Endothelial cell of hepatic sinusoid (primary cell): ENCODE data around the gene CPXM2.

ENCODE experiments used
- in situ Hi-C: cut with HindIII; loops from 2 replicates; pipeline ENCODE4 v1.10.0; 2017; ENCODE audit warnings: low sequenced_read_pairs

The CPXM2 gene

GRCh38 chr10:123804716-123805115 lies 86.9 kb downstream of the CPXM2 start:
- in situ Hi-C loops, result no loop called here

DNA sequence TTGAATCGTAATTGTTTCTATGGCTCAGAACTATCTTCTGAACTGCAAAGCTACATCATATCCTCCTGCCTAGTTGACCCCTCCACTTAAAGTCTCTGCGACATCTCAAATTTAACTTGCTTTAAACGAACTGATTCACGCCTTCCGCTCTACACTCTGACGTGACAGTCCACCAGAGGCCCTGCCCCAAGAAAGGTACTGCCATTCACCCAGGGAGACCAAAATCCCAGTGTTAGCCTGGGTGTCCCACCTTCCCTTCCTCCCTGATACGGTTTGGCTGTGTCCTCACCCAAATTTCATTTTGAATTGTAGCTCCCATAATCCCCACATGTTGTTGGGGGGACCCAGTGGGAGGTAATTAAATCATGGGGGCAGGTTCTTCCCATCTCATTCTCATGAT lies 90.8 kb downstream of the CPXM2 start:
- in situ Hi-C loops, result no loop called here

DNA sequence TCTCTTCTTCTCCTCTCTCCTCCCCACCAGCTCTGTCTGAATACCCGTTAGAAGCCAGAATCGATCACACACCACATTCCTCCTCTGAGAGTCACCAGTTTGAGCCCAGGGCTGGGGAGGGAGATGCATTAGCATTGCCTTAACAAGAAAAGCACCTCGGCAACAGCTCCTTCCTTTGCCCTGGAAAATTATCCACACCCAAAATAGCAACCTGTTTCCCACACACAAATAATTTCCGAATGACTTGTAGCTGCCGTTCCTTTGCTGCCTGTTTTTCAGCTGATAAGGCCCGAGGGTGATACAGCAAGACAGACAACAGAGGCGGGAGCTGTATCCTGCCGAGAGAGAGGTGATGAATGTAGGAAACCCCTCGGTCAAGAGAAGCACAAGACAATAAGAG lies 91.3 kb downstream of the CPXM2 start:
- in situ Hi-C loops, result no loop called here

GRCh38 chr10:123798856-123799255 lies 92.8 kb downstream of the CPXM2 start:
- in situ Hi-C loops, result no loop called here

GRCh38 chr10:123797813-123798212 lies 93.8 kb downstream of the CPXM2 start:
- in situ Hi-C loops, result no loop called here

DNA sequence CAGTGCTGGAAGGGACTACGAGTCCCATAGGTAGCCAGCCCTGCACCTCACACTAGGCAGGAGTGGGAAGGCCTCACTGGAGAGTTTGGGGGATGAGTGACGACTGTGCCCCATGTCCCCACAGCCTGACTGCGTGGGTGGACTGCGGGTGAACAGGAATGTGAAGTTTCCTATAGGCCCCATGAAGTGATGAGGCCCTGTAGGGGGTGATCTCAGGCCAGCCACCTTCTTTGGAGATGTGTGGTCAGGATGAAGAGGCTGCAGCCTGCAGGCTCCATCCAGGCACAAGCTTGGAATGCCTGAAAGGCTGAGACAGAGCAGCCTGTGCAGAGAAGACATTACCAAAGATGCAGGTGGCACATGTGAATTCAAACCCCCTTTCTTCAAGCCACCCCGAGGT lies 94.9 kb downstream of the CPXM2 start:
- in situ Hi-C loops, result no loop called here

DNA sequence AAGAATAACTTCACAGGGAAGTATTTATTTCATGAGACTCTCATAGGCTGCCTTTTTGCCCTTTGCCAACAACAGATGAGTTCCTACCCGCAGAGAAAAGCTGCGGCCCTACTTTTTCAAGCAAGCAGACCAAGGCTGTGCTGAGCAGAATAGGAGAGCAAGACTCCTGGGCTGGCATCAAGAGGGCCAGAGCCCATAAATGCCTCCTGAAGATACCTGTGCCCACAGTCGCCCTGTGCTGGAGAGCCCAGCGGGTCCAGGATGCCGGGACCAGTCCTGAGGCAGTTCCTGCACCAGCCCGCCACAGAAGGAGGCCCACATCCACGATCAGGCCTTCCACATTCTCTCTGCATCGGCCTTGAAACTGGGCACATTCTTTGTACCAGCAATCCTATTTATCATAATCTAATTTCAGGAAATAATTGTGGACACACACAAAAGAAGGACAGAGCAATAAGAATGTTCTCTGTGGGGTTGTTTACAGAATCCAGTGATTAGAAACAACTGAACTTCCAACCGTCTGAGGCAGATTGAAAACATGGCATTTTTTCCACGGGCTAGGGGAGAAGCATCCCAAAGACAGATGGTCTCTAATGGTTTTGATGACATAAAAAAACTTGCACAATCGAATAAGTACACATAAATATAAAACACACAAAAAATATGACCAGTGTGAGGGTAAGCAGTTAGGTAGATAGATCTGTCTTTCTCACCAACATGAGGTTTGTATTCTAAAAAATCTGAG lies 95.6 kb downstream of the CPXM2 start:
- in situ Hi-C loops, result no loop called here

DNA sequence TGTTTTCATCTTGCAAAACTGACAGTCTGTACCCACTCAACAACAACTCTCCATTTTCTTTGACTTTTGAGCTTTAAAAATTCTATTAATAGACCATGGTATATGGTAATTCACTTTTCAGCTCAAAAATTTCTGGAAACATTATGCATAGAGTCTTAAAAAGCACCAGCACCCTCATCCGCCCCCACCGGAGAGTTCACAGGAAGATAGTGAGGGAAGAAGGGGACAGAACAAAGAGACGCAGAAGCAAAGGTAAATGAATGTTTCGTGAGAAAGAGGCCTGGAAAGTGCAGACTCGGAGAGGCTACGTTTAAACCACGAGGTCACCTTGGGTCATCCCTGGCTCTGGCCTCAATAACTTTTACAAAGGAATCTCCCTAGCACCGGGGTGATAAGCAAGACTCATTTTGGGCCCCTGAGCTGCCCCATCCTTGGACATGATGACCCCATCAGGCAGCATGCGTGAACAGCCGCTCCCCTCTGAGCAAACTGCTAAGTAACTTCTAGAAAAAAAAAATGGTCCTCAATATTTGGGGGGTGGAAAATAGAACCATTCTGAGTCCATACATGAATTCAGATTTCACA lies 96.3 kb downstream of the CPXM2 start:
- in situ Hi-C loops, result no loop called here

- in situ Hi-C loops, result no loop called here
Measured at GRCh38 chr10:123792248-123792978, 99.2 kb downstream of the CPXM2 start.

DNA sequence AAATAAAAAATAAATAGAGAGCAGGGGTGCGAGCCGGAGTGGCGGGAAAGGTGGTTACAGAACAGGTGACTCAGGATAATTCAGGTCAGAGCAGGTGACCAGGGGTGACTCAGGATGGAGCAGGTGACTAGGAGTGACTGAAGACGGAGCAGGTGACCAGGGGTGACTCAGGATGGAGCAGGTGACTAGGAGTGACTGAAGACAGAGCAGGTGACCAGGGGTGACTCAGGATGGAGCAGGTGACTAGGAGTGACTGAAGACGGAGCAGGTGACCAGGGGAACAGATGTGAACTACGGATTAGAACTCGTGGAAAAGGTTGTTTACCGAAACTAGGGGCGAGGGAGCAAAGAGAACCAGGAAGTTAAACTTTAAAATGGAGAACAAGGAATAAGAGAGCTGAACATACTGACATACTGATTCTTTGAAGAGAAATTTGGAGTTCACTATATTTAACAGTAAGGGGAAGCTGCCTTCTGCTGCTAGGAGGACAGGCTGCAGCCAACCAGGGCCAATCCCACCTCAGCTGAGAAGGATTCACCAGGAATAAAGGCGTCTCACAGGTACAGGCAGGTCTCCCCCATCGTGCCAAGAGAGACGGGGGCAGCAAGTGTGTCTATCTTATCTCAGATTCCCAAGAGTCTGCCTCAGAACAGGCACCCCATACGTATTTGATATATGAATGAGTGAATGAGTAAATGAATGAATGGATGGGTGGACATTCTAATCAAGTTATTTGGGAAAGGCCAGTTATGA lies 101.3 kb downstream of the CPXM2 start:
- in situ Hi-C loops, result no loop called here

DNA sequence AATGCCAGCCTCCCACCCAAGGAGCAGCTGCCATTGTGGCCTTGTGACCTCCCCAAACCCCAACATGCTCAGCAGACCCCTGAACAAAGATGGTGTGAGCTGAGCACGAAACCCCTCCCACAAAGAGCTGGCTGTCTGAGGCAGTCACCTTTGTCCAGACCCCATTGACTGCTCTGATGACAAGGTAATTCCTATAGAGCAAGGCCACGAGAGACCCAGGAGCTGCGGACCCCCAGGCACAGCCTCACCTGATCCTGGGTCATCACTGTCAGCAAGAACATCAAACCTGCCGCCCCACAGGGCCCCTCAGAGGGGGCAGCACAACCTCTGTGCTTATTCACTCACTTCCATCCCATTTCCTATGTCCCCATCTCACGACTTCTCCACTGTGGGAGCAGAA lies 102.6 kb downstream of the CPXM2 start:
- in situ Hi-C loops, result no loop called here

- in situ Hi-C loops, result no loop called here
Measured at GRCh38 chr10:123787566-123787965, 104.0 kb downstream of the CPXM2 start.

GRCh38 chr10:123786896-123787295 lies 104.7 kb downstream of the CPXM2 start:
- in situ Hi-C loops, result no loop called here

DNA sequence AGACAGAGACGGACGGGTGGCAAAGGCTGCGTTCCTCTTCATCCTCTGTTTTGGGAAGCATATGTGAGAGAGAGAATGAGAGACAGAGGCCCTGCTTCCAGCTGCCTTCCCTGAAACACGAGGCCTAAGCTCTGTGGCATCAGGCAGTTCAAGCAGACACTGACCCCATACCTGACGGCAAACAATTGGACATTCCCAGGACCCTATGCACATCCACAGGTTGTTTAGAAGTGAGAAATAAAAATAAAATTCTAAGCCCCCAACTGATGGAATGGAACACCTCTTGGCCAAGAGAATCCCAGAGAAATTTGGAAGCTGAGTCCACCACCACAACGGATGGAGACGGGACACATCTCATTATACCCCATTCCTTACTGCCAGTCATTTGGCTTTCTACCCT lies 105.3 kb downstream of the CPXM2 start:
- in situ Hi-C loops, result no loop called here

DNA sequence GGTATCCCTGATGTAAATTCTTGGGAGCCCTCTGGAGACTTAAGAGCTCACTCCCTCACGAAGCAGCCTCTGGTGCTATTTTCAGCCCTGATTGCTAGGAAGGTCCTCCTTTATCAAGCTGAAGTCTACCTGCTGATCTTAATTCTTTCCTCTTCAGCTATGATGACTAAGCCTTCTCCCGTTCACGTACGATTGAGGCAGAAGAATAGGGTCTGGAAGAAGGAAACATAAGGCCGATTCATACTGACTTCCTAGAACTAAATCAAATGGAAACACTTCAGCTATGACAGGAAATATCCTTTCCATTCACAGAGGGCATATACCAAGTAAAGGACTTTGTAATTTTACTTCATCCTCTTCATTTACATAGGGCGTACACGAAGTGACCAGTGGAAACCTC lies 107.0 kb downstream of the CPXM2 start:
- in situ Hi-C loops, result no loop called here

GRCh38 chr10:123784216-123784615 lies 107.4 kb downstream of the CPXM2 start:
- in situ Hi-C loops, result no loop called here

DNA sequence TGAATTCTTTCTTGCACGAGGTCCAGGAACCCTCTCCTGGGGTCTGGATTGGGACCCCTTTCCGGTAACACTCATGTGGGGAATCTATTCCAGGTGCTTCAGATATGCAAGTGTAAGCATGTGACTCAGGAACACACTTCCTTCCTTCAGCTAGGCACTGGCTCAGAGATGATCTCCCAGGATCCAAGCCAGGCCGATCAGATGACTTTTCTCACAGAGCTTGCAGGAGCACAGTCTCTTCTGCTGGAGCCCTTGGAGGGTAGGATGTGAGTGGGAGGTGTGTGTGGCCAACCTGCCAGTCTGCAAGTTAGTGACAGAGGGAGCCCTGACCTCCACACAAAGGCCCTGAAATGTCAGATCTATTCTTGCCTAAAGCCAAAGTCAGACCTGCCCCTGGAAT lies 108.3 kb downstream of the CPXM2 start:
- in situ Hi-C loops, result no loop called here

GRCh38 chr10:123782549-123782948 lies 109.1 kb downstream of the CPXM2 start:
- in situ Hi-C loops, result no loop called here

DNA sequence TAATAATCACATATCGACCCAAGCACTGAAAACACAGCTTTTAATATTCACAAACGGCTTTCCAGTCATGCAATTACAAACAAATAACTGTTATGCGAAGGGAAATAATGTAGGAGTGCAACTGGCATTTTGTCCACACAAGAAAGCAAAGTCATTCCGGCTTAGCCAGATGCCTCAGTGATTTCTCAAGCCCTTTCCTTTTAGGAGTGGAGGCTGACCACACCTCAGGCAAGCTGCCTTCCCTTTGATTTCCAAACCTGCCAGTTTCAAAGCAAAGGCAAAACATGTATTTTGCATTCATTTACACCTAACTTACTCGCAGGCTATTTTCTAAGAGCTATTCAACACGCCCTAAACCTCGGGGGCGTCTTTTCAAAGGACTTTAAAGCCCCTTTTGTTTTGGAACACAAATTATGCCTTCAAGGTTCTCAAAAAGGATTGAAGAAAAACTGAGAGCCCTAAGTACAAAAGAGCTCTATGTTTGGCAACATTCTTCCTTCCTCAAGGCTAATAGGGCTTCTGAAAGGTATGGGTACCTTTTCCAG lies 109.6 kb downstream of the CPXM2 start:
- in situ Hi-C loops, result no loop called here

DNA sequence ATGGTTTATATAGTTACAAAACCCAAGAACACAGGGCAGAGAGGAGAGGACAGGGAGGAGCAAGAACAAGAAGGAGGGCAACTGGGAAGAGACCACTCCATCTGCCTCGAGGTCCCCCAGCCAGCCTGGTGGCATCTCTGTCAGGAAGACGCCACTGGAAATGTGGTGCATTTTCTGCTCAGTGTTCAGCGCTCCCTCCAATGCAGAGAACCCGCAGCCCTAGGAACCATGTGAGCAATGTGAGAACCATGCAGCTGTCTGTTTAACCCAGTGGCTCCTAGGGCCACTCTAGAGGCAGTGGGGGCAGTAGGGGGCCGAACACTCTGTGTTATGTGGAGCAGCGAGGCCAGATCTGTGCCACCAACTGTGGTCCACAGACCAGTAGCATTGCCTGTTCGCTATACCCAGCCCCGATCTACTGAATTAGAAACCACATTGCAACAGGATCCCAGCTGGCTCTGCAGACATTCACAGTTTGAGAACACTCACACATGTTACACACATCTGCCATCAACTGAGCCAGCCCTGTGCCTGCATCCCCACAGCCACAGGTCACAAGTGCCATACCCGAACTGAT lies 110.2 kb downstream of the CPXM2 start:
- in situ Hi-C loops, result no loop called here
